Prostate gland (tissue), 2 donors: ENCODE data around the gene ERC2. TPM values are rescaled to one million over a fixed set of nuclear protein-coding genes. Genes with fewer than 3 reads are reported as not detected.

Source experiments
- DNase-seq: peaks from one replicate; pipeline ENCODE4 v3.0.0-alpha.2; 2019; ENCODE audit warnings: low spot score
- H3K27ac ChIP-seq, 2 donors: fragments of 200-600 bp; sonication (generic); 2 replicates each; pipeline ENCODE4 v1.5.1; 2017 to 2019
- H3K27me3 ChIP-seq: fragments of 200-600 bp; sonication (generic); replicated peaks from 2 replicates; pipeline ENCODE4 v1.5.1; 2019; ENCODE audit not compliant: insufficient read depth
- H3K36me3 ChIP-seq, 2 donors: fragments of 200-600 bp; sonication (generic); 1 replicate in 1 of 2; 2 replicates in 1 of 2; pipeline versions ENCODE4 v1.5.1 to v1.8.1; 2017 to 2019
- H3K4me1 ChIP-seq: fragments of 200-600 bp; sonication (generic); replicated peaks from 2 replicates; pipeline ENCODE4 v1.5.1; 2019
- H3K4me3 ChIP-seq, 2 donors: fragments of 200-600 bp; sonication (generic); 2 replicates each; pipeline ENCODE4 v1.5.1; 2017 to 2019
- H3K9me3 ChIP-seq: fragments of 200-600 bp; sonication (generic); 2 replicates; pipeline ENCODE4 v1.5.1; 2017
- POLR2A ChIP-seq: fragments of 450-650 bp; IDR thresholded peaks from one replicate; pipeline ENCODE4 v1.6.1; 2016; ENCODE audit warnings: antibody characterized with exemption, mild to moderate bottlenecking
- POLR2AphosphoS5 ChIP-seq: sonication (generic); formaldehyde crosslinking; IDR thresholded peaks from one replicate; pipeline ENCODE4 v1.6.1; 2017; ENCODE audit warnings: antibody characterized with exemption
- WGBS: methylation state at CpG from one replicate; pipeline ENCODE4 v1.1.5; 2018; 5-methylcytosine and 5-hydroxymethylcytosine counted together
- intact Hi-C: fragments of 100-400 bp; cut with DNase I; formaldehyde crosslinking; loops from one replicate; pipeline ENCODE4 v1.14.2; 2022
- total RNA-seq, 2 donors: library from RNA; depleted of rRNA; stranded (reverse); fragments of >200 nt; gene quantifications; one replicate each; pipeline ENCODE4 v1.1.0, GENCODE V29; 2016
- TF ChIP-seq, protein P1 (sequence below), 4 experiments: fragments of 200-600 bp in 2 of 4; fragments of 450-650 bp in 2 of 4; sonication (generic) in 2 of 4; IDR thresholded peaks; 1 replicate in 3 of 4; 2 replicates in 1 of 4; pipeline ENCODE4 v1.5.1; 2016 to 2019; ENCODE audit warnings: antibody characterized with exemption in 4 of 4, mild to moderate bottlenecking in 2 of 4, moderate library complexity in 2 of 4

ERC2 gene
- total RNA-seq, 2 donors from 2014 or later: 1.0 to 2.7 TPM

DNA sequence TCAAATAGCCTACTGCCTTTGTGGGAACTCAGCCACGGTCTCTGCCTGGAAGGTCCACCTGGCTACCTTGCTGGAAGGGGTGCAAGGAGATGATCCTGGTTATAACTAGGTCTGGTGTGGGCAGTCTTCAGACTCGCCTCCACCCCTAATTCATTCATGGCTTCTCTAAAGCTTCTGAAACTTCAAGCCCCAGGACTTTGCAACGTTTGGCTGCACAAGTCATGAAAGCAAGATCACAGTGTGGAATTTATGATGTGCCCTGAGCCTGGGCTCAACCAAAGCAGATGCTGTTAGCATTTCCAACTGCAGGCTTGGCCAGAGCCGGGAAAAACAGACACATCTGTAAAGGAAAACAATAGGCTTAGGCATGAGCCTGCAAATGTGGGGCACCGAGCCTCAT lies 780.7 kb downstream of the ERC2 start:
- no peak for TF ChIP-seq POLR2A
- no peak for TF ChIP-seq POLR2AphosphoS5
- TF ChIP-seq, protein P1, sequence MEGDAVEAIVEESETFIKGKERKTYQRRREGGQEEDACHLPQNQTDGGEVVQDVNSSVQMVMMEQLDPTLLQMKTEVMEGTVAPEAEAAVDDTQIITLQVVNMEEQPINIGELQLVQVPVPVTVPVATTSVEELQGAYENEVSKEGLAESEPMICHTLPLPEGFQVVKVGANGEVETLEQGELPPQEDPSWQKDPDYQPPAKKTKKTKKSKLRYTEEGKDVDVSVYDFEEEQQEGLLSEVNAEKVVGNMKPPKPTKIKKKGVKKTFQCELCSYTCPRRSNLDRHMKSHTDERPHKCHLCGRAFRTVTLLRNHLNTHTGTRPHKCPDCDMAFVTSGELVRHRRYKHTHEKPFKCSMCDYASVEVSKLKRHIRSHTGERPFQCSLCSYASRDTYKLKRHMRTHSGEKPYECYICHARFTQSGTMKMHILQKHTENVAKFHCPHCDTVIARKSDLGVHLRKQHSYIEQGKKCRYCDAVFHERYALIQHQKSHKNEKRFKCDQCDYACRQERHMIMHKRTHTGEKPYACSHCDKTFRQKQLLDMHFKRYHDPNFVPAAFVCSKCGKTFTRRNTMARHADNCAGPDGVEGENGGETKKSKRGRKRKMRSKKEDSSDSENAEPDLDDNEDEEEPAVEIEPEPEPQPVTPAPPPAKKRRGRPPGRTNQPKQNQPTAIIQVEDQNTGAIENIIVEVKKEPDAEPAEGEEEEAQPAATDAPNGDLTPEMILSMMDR (IDR thresholded peaks at IDR 0.05): no peak
- DNase-seq: no peak
- intact Hi-C loops: no loop called here

DNA sequence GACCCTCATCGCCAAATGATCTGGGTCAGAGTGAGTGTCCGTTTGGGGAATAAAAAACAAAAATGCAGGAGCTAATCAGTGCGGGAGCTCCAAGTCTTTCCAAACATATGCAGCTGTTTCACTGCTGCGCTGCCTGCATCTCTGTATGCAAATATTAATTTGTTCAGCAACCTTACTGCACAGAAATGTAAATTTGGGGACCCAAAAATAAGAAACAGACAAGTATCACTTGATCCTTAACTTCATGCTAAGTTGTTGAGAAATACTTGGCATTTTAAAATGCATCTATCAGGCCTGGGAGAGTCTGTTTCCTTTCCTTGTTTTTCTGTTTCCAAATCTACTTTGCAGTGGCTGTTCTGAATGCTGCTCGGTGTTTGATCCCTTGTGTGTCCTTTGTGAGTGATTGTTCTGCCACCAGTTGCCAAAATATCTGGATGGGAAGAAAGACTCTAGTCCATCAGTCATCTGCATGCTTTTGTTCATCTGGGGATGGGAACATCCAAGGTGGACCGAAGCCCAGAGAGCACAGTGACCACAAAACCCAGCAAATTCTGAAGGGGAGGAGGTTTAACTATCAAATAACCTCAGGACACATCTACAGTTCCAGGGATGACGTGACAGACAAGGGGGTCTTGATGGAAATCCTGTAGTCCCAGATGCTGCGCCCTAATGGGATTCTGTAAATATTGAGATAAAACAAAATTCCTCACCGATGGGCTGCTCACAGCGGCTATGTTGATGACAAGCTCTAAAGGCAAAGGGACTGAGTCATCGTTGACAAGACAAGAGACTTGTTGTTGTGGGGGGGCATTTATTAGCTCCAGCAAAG lies 781.6 kb downstream of the ERC2 start:
- WGBS: 76% methylated on average over 11 of the region's 11 CpGs
- TF ChIP-seq, protein P1 (IDR thresholded peaks at IDR 0.05): no peak
- TF ChIP-seq POLR2AphosphoS5 (no peak), POLR2A (no peak)
- Histone ChIP-seq H3K27me3 (no peaks in the 10 kb centered on the region), H3K27ac (no peak overlapping the region), H3K4me1 (no peaks in the 10 kb centered on the region), H3K9me3 (no peaks in the 10 kb centered on the region), H3K4me3 (no peak overlapping the region), H3K36me3 (no peaks in the 10 kb centered on the region)
- intact Hi-C loops: no loop called here
- no peak for DNase-seq

More for the DNA sequence above, 780.7 kb downstream of the ERC2 start:
- H3K4me3 ChIP-seq: no peak overlapping the region
- no peak overlapping the region for H3K27ac ChIP-seq
- WGBS: 81% methylated on average over 5 of the region's 5 CpGs
- no peaks in the 10 kb centered on the region for H3K9me3 ChIP-seq
- no peaks in the 10 kb centered on the region for H3K36me3 ChIP-seq
- no peaks in the 10 kb centered on the region for H3K27me3 ChIP-seq
- no peaks in the 10 kb centered on the region for H3K4me1 ChIP-seq

DNA sequence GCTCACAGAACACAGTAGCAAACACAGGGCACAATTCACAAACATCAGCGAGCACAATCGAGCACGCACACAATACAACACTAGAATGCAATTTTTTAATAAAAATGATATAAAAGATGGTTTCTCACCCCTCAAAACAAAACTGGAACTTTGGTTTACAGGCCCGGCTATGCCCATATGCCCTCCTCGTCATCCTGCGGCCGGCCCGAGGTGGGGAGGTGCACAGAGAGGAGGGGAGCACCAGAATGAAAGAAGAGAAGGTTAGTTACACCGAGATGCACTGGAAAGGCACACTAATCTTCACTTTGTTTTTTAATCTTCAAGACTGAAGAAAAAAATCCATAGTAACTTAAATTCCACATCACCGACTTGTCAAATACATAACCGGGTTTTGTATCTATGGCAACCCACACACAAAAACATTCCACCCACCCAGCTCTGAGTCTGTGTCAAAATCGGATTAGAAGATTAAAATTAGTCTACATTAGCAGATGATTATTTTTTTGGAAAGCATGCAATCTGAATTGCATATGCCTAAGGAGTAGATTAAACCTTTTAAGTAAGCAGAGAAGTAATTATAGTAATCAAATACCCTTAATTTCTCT lies 784.5 kb downstream of the ERC2 start:
- intact Hi-C loops: no loop called here
- TF ChIP-seq POLR2A (no peak), POLR2AphosphoS5 (no peak)
- TF ChIP-seq, protein P1 (IDR thresholded peaks at IDR 0.05): no peak
- WGBS: 90% methylated on average over 12 of the region's 12 CpGs

DNA sequence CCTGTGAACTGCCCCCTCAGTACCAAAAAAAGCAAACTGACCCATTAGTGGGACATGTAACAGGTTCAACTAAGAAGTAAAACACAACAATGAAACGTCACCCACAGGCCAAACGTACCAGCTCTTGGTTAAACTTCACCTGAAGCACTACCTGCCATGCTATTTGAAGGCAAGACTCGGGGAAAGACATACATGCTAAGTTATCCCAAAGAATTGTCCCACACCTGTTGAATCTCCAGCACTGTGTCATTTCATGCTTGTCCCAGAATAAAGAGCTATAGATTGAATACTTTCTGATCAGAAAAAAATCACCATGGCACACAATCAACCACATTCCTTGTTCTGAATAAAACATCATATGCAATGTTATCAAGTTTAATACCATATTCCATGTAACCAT lies 785.8 kb downstream of the ERC2 start:
- Histone ChIP-seq H3K4me1 (no peaks in the 10 kb centered on the region), H3K9me3 (no peaks in the 10 kb centered on the region), H3K27ac (no peak overlapping the region), H3K4me3 (no peak overlapping the region), H3K36me3 (no peaks in the 10 kb centered on the region), H3K27me3 (no peaks in the 10 kb centered on the region)
- intact Hi-C loops: no loop called here
- DNase-seq: no peak
- 84% methylated on average over 3 of the region's 3 CpGs for WGBS
- TF ChIP-seq, protein P1 (IDR thresholded peaks at IDR 0.05): no peak

More for the DNA sequence above, 784.5 kb downstream of the ERC2 start:
- Histone ChIP-seq H3K27ac (no peak overlapping the region), H3K9me3 (no peaks in the 10 kb centered on the region), H3K27me3 (no peaks in the 10 kb centered on the region), H3K36me3 (no peaks in the 10 kb centered on the region), H3K4me3 (no peak overlapping the region), H3K4me1 (no peaks in the 10 kb centered on the region)
- no peak for DNase-seq
